ENCODE data around the gene CD63.
A peak's percentile ranks its signal among the peaks of the same experiment; 100 is the strongest.

Gene CD63

GRCh38 chr12:55721601-55722213 lies 7.1 kb downstream of the CD63 start:
- Mint-ChIP-seq H3K4me3 (no peak overlapping the region), H3K36me3 (ENCODE audit: low read depth) (peaks cover 67% of the 10 kb centered on the region), H3K9me3 (no peaks in the 10 kb centered on the region), H3K27me3 (no peaks in the 10 kb centered on the region), H3K27ac (no peak overlapping the region), H3K4me1 (ENCODE audit: low read depth) (peaks cover 66% of the 10 kb centered on the region)
- intact Hi-C loops (cut with micrococcal nuclease), result loop anchor here (1.0 kb wide), 1 partner anchor 61 kb away; no protein-coding TSS in a partner anchor

DNA sequence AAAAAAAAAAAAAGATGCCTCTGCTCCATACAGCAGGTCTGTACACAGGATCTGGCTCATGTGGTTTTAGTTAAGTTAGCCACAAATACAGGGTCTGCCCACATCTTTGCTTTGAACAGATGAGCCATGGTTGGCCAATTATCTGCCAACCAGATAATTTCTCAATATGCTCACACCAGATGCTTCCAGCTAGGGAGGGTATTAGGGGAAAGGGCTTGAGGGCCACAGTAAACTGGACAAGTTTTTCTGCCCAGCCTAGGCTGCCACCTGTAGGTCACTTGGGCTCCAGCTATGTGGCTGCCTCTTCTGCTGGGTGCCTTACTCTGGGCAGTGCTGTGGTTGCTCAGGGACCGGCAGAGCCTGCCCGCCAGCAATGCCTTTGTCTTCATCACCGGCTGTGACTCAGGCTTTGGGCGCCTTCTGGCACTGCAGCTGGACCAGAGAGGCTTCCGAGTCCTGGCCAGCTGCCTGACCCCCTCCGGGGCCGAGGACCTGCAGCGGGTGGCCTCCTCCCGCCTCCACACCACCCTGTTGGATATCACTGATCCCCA lies 7.8 kb downstream of the CD63 start:
- Mint-ChIP-seq H3K36me3 (ENCODE audit: low read depth) (peaks cover 62% of the 10 kb centered on the region), H3K27me3 (no peaks in the 10 kb centered on the region), H3K27ac (no peak overlapping the region), H3K9me3 (no peaks in the 10 kb centered on the region), H3K4me1 (ENCODE audit: low read depth) (peaks cover 64% of the 10 kb centered on the region), H3K4me3 (no peak overlapping the region)
- intact Hi-C loops (cut with micrococcal nuclease), result loop anchor here (1.0 kb wide), 1 partner anchor 61 kb away; no protein-coding TSS in a partner anchor

DNA sequence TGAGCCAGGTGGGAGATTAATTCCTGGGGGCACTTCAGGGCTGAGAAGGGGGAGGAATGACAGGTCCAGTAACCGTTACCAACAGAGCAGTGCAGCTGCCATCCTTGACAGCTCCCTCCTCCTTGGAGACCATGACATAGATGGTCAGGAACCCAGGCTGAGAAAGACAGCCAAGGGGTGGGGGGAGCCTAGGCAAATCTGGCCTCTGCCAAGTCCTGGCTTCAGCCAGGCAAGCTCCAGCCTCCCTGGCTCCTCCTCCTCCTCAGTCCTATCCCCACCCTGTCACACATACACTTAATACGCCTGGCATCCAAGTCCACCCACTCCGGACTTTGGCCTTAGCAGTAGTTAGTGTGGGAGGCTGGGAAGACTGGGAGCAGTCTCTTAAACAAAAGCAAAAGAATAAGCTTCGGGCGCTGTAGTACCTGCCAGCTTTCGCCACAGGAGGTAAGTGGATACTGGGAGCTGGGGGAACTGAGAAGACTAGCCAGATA lies 8.7 kb downstream of the CD63 start, which contains the start of gene RDH5:
RDH5 (plus strand) TSS at position 323 of the 494 bp plus-strand sequence. CDS start 792 bp downstream, outside the sequence.
- peaks cover 56% of the 10 kb centered on the region for H3K36me3 Mint-ChIP-seq (ENCODE audit: low read depth)
- no peak within 1 kb of the TSS for H3K4me3 Mint-ChIP-seq
- peaks cover 63% of the 10 kb centered on the region for H3K4me1 Mint-ChIP-seq (ENCODE audit: low read depth)

GRCh38 chr12:55719371-55719770 lies 9.4 kb downstream of the CD63 start:
- H3K4me1 Mint-ChIP-seq (ENCODE audit: low read depth), result peaks cover 56% of the 10 kb centered on the region

More for the DNA sequence above, 8.7 kb downstream of the CD63 start, which contains the start of gene RDH5:
- H3K9me3 Mint-ChIP-seq, result no peaks in the 10 kb centered on the region
- no peaks in the 10 kb centered on the region for H3K27me3 Mint-ChIP-seq
- intact Hi-C loops (cut with micrococcal nuclease), result no loop called here
- no peak within 1 kb of the TSS for H3K27ac Mint-ChIP-seq

DNA sequence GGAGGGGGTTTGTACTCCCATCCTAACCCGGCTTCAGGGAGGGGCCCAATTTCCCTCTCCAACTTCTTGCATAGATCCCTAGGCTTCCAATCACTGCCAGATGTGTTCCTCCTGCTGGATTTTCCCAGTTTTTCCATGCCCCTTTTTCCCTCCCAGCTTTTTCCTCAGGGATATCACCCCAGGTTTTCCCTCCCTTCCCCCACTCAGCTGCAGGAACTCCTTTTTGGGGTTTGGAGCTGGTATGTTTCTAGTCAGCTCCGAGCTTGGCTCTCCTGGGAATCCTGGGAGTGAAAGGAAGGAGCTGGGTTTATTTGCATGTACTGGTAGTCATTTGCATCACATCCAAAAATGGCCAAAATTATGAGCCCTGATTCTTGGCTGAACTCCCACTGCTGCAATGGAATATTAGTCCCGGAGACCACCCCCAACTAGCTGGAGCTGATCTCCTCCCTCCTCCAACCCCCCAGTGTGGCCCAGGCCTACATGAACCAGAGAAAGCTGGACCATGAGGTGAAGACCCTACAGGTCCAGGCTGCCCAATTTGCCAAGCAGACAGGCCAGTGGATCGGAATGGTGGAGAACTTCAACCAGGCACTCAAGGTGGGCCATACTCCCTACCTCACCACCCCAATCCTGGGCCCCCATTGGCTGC lies 10.1 kb downstream of the CD63 start:
- Mint-ChIP-seq H3K27ac (peak overlapping the region; percentile 87), H3K9me3 (no peaks in the 10 kb centered on the region), H3K4me1 (ENCODE audit: low read depth) (peaks cover 53% of the 10 kb centered on the region), H3K27me3 (peaks cover under 1% of the 10 kb centered on the region), H3K36me3 (ENCODE audit: low read depth) (peaks cover 42% of the 10 kb centered on the region), H3K4me3 (no peak overlapping the region)
- intact Hi-C loops (cut with micrococcal nuclease), result no loop called here

More at GRCh38 chr12:55719371-55719770, 9.4 kb downstream of the CD63 start:
- H3K27ac Mint-ChIP-seq, result no peak overlapping the region
- H3K4me3 Mint-ChIP-seq, result no peak overlapping the region
- intact Hi-C loops (cut with micrococcal nuclease), result no loop called here
- peaks cover 48% of the 10 kb centered on the region for H3K36me3 Mint-ChIP-seq (ENCODE audit: low read depth)
- H3K9me3 Mint-ChIP-seq, result no peaks in the 10 kb centered on the region
- H3K27me3 Mint-ChIP-seq, result no peaks in the 10 kb centered on the region

GRCh38 chr12:55718015-55718414 lies 10.8 kb downstream of the CD63 start:
- peak overlapping the region; percentile 87 for H3K4me3 Mint-ChIP-seq
- intact Hi-C loops (cut with micrococcal nuclease), result no loop called here
- peaks cover 3% of the 10 kb centered on the region for H3K27me3 Mint-ChIP-seq
- H3K27ac Mint-ChIP-seq, result peak overlapping the region; percentile 87
- peaks cover 35% of the 10 kb centered on the region for H3K36me3 Mint-ChIP-seq (ENCODE audit: low read depth)
- peaks cover 49% of the 10 kb centered on the region for H3K4me1 Mint-ChIP-seq (ENCODE audit: low read depth)
- H3K9me3 Mint-ChIP-seq, result no peaks in the 10 kb centered on the region

DNA sequence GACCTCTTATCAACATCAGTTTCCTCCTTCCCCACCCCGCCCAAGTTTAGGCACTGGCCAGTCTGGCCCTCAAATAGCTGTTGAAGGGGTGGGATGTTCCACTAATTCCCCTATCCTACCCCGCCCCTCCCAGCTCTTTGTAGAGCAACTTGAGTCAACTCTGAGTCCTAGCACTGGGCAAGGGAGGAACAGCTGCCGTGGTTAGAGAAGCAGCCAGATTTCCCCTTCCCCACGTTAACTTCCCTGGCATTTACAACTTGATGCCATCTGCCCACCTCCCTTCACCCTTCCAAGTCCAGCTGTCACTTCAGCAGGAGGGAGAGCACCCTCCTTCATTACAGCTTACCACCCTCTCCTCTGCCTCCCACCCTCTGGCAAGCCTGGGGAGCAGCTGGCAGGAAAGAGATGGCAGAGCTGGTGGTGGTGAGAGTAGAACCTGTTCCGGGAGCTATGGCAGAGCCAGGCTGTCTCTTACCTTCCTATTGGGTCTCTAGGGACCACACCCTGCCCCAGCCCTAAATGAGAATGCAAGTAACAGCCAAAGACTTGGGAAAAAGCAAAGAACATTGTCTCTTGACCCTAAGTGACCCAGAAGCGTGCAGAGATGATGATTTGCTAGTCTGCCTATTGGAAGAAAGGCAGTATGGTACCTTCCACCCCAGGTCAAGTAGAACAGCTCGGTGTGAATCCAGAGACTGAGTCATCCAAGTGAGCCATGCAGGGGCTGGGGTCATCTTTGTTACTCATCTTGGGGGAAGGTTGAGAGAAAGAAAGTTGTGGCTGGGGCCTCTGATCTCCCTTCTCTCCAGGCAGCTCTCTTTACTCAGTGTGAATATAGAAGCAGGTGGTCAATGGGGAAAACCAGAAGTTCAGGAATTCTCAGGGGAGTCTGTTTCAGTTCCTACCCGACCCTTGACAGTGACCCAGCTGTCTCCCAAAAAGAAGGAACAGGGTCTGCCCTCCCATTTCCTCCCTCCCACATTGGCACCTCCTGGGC lies 11.5 kb downstream of the CD63 start:
- H3K27ac Mint-ChIP-seq, result peak overlapping the region; percentile 87
- peak overlapping the region; percentile 87 for H3K4me3 Mint-ChIP-seq
- peaks cover 10% of the 10 kb centered on the region for H3K27me3 Mint-ChIP-seq
- no peaks in the 10 kb centered on the region for H3K9me3 Mint-ChIP-seq
- intact Hi-C loops (cut with micrococcal nuclease), result no loop called here
- peaks cover 49% of the 10 kb centered on the region for H3K4me1 Mint-ChIP-seq (ENCODE audit: low read depth)
- peaks cover 32% of the 10 kb centered on the region for H3K36me3 Mint-ChIP-seq (ENCODE audit: low read depth)

DNA sequence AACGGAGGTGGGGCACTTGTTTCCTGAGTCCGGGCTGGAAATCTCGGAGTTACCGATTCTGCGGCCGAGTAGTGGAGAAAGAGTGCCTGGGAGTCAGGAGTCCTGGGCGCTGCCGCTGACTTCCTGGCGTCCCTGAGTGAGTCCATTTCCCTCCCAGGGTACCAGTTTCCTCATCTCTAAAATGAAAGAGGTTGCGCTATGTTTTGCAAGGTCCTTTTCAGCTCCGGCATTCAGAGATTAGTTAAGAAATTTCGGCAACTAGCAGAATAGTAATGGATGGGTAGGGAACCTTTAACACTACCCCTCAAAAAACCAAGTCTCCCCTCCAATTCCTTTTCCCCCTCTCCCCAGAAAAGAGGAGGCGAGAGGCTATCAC lies 12.2 kb downstream of the CD63 start:
- peak overlapping the region; percentile 87 for H3K27ac Mint-ChIP-seq
- peaks cover 17% of the 10 kb centered on the region for H3K27me3 Mint-ChIP-seq
- intact Hi-C loops (cut with micrococcal nuclease), result no loop called here
- peak overlapping the region; percentile 87 for H3K4me3 Mint-ChIP-seq
- no peaks in the 10 kb centered on the region for H3K9me3 Mint-ChIP-seq
- peaks cover 53% of the 10 kb centered on the region for H3K4me1 Mint-ChIP-seq (ENCODE audit: low read depth)
- peaks cover 32% of the 10 kb centered on the region for H3K36me3 Mint-ChIP-seq (ENCODE audit: low read depth)

GRCh38 chr12:55715833-55716581 lies 12.8 kb downstream of the CD63 start, which contains the start of gene BLOC1S1:
Gene BLOC1S1 (plus strand): TSS chr12:55716046. CDS start chr12:55716052, 6 bp downstream.
- peak within 1 kb of the TSS; percentile 87 for H3K4me3 Mint-ChIP-seq
- peaks cover 32% of the 10 kb centered on the region for H3K36me3 Mint-ChIP-seq (ENCODE audit: low read depth)
- peak within 1 kb of the TSS; percentile 87 for H3K27ac Mint-ChIP-seq
- H3K27me3 Mint-ChIP-seq, result peaks cover 17% of the 10 kb centered on the region
- intact Hi-C loops (cut with micrococcal nuclease), result no loop called here
- peaks cover 49% of the 10 kb centered on the region for H3K4me1 Mint-ChIP-seq (ENCODE audit: low read depth)
- H3K9me3 Mint-ChIP-seq, result no peaks in the 10 kb centered on the region

DNA sequence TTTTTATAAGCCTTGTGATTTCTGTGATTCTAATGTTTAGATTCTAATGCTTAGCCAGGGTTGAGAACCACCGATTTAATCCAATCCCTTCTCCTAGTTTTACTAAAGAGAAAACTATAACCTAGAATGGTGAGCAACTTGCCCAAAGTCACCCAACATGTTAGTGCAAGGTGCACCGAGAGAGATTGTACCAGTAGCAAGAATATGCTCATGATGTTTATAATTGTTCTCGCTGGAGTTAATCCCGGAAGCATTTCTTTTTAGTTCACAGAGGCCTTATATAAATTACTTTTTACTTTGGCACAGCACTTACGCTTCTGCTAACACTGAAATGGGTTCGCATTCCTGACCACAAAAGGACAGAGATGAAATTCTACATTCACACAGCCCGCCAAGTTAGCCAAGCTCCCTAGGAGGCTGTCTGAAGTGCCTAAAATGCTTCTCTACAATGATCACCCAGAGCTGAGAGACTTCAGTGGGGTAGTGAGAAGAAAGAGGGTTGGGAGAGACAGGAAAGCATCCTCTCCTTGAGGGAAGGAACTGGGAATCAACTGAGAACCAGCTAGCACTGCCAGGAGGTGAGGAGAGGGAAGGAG lies 13.5 kb downstream of the CD63 start:
- intact Hi-C loops (cut with micrococcal nuclease), result no loop called here

GRCh38 chr12:55713721-55714120 lies 15.1 kb downstream of the CD63 start:
- Mint-ChIP-seq H3K4me3 (no peak overlapping the region), H3K4me1 (ENCODE audit: low read depth) (peaks cover 51% of the 10 kb centered on the region), H3K27ac (no peak overlapping the region), H3K9me3 (no peaks in the 10 kb centered on the region), H3K36me3 (ENCODE audit: low read depth) (peaks cover 13% of the 10 kb centered on the region), H3K27me3 (peaks cover 35% of the 10 kb centered on the region)
- intact Hi-C loops (cut with micrococcal nuclease), result no loop called here

More for the DNA sequence above, 13.5 kb downstream of the CD63 start:
- Mint-ChIP-seq H3K27me3 (peaks cover 21% of the 10 kb centered on the region), H3K4me3 (peak overlapping the region; percentile 87), H3K9me3 (no peaks in the 10 kb centered on the region), H3K36me3 (ENCODE audit: low read depth) (peaks cover 28% of the 10 kb centered on the region), H3K4me1 (ENCODE audit: low read depth) (peaks cover 49% of the 10 kb centered on the region), H3K27ac (peak overlapping the region; percentile 87)

DNA sequence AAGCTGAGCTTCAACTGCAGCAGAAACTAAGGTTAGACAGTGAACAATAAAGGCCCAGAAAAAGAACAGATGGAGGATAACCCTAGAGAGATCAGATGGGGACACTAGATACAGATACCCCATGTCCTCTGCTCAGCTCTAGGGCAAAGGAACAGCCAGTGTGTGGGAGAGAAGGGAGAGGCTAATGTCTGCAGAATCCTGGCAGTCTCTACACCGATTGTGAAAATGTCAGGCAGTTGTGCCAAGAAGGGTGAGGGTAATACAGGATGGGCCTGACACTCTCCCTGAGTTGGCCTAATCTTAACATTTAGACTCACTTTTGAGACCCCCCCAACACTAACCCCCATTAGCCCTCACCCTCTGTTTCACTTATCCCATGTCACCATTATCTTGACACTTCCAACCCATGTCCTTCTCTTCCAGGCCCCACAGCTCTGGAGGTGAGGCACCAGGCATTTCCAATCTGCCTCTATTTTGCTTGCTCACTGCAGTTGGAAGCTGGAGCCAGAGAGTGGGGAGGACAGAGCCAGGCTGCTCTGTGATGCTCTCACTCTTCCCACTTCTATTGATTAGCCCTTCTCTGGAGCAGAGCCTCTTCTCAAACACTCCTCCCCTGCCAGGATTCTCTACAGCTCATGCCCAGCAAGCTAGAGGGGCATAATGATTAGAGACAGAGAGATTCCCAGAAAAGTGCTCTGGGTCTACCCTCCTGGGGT lies 16.0 kb downstream of the CD63 start:
- Mint-ChIP-seq H3K4me3 (no peak overlapping the region), H3K36me3 (ENCODE audit: low read depth) (peaks cover 5% of the 10 kb centered on the region), H3K4me1 (ENCODE audit: low read depth) (peaks cover 51% of the 10 kb centered on the region), H3K27me3 (peaks cover 43% of the 10 kb centered on the region), H3K27ac (no peak overlapping the region), H3K9me3 (no peaks in the 10 kb centered on the region)
- intact Hi-C loops (cut with micrococcal nuclease), result no loop called here

Data from dendritic cell treated with granulocyte-macrophage colony-stimulating factor and Interleukin-4, amounts not matched to agents 40 ng/mL and 50 ng/mL, for 4 days (primary cell).